Activated CD8-positive, alpha-beta T cell treated with anti-CD3 and anti-CD28 coated beads for 36 hours (primary cell): Measurements from ENCODE around the gene PRKCG. TPM values are rescaled to one million over a fixed set of nuclear protein-coding genes. Genes with fewer than 3 reads are reported as not detected.
"Not testable (repeated sequence)": the region's sequence is repeated elsewhere in the genome, so short reads cannot be mapped to it uniquely, and the experiment has no call there.

Experiments
- ATAC-seq: fragments of 200-7000 bp; cut with Tn5 transposase; one replicate; pipeline ENCODE4 v1.10.0; 2021; ENCODE audit warnings: mild to moderate bottlenecking, moderate library complexity
- CTCF ChIA-PET: fragments of 350-600 bp; sonication (Branson Sonifier 250); formaldehyde crosslinking; loops from one replicate; lab custom pipeline; 2021; ENCODE audit warnings: antibody characterized with exemption; lab: Charles Lee
- POLR2A ChIA-PET: fragments of 350-600 bp; sonication (Branson Sonifier 250); formaldehyde crosslinking; loops from one replicate; lab custom pipeline; 2021; ENCODE audit warnings: antibody characterized with exemption; lab: Charles Lee
- DNase-seq: peaks from one replicate; pipeline ENCODE4 v3.0.0-alpha.2; 2020
- H3K27ac Mint-ChIP-seq: one replicate; pipeline ENCODE4 v1.8.0; 2021; ENCODE audit warnings: mild to moderate bottlenecking, mixed read lengths
- H3K27me3 Mint-ChIP-seq: one replicate; pipeline ENCODE4 v1.8.0; 2021; ENCODE audit warnings: mixed read lengths
- H3K36me3 Mint-ChIP-seq: one replicate; pipeline ENCODE4 v1.8.0; 2021; ENCODE audit warnings: low read depth, mixed read lengths
- H3K4me1 Mint-ChIP-seq: one replicate; pipeline ENCODE4 v1.8.0; 2021; ENCODE audit warnings: low read depth, mixed read lengths
- H3K4me3 Mint-ChIP-seq: one replicate; pipeline ENCODE4 v1.8.0; 2021; ENCODE audit warnings: mild to moderate bottlenecking, moderate library complexity, mixed read lengths
- H3K9me3 Mint-ChIP-seq: one replicate; pipeline ENCODE4 v1.8.0; 2021; ENCODE audit warnings: mixed read lengths
- CTCF ChIP-seq: fragments of 200-600 bp; IDR thresholded peaks from one replicate; pipeline ENCODE4 v1.8.0; 2022; ENCODE audit warnings: antibody characterized with exemption, mild to moderate bottlenecking
- intact Hi-C: fragments of 100-400 bp; cut with micrococcal nuclease; formaldehyde crosslinking; loops from one replicate; pipeline ENCODE4 v1.10.0; 2022
- total RNA-seq, 2 experiments: library from RNA; stranded (reverse); gene quantifications; one replicate each; pipeline ENCODE4 v1.2.3, GENCODE V29; 2021

The PRKCG gene
- total RNA-seq, 2 experiments from 2014 or later: 0.11 TPM; not detected in 1

- DNase-seq: no peak
- Mint-ChIP-seq H3K27ac (no peak overlapping the region), H3K36me3 (no peaks in the 10 kb centered on the region), H3K27me3 (peaks cover 37% of the 10 kb centered on the region), H3K4me1 (no peaks in the 10 kb centered on the region), H3K4me3 (no peak overlapping the region), H3K9me3 (no peaks in the 10 kb centered on the region)
- ChIA-PET POLR2A (no interaction called here), CTCF (interaction anchor here (0.9 to 1.3 kb wide), 2 partner anchors 14 to 152 kb away, joined by 3 to 4 read pairs; no protein-coding TSS in a partner anchor)
- ATAC-seq: no peak
- TF ChIP-seq CTCF: no peak
- intact Hi-C loops: loop anchor here (10.0 kb wide), 1 partner anchor 80 kb away; no protein-coding TSS in a partner anchor
Observed at GRCh38 chr19:53944416-53944815, 62.4 kb downstream of the PRKCG start.

- ChIA-PET POLR2A (no interaction called here), CTCF (interaction anchor here (0.9 to 1.3 kb wide), 4 partner anchors 13 to 152 kb away, joined by 3 to 4 read pairs (median 3); no protein-coding TSS in a partner anchor)
- intact Hi-C loops: loop anchor here (10.0 kb wide), 1 partner anchor 80 kb away; no protein-coding TSS in a partner anchor
- H3K36me3 Mint-ChIP-seq: no peaks in the 10 kb centered on the region
- H3K27ac Mint-ChIP-seq: no peak overlapping the region
- H3K4me1 Mint-ChIP-seq: no peaks in the 10 kb centered on the region
- no peak for TF ChIP-seq CTCF
- ATAC-seq (no peak), DNase-seq (no peak)
- no peaks in the 10 kb centered on the region for H3K9me3 Mint-ChIP-seq
- H3K27me3 Mint-ChIP-seq: peaks cover 37% of the 10 kb centered on the region
- H3K4me3 Mint-ChIP-seq: no peak overlapping the region
Observed at GRCh38 chr19:53944933-53945332, 62.9 kb downstream of the PRKCG start.

- CTCF ChIA-PET: interaction anchor here (0.9 to 2.0 kb wide), 5 partner anchors 13 to 153 kb away, joined by 3 to 5 read pairs (median 3); no protein-coding TSS in a partner anchor
- peaks cover 35% of the 10 kb centered on the region for H3K27me3 Mint-ChIP-seq
- TF ChIP-seq CTCF: no peak
- intact Hi-C loops: loop anchor here (10.0 kb wide), 1 partner anchor 79 kb away; no protein-coding TSS in a partner anchor
- H3K27ac Mint-ChIP-seq: no peak overlapping the region
- H3K9me3 Mint-ChIP-seq: no peaks in the 10 kb centered on the region
- no peak for ATAC-seq
- DNase-seq: no peak
- no peak overlapping the region for H3K4me3 Mint-ChIP-seq
- POLR2A ChIA-PET: no interaction called here
- H3K36me3 Mint-ChIP-seq: no peaks in the 10 kb centered on the region
- no peaks in the 10 kb centered on the region for H3K4me1 Mint-ChIP-seq
Observed at GRCh38 chr19:53945441-53945840, 63.4 kb downstream of the PRKCG start.

- ATAC-seq (no peak), DNase-seq (no peak)
- Mint-ChIP-seq H3K27me3 (peaks cover 34% of the 10 kb centered on the region), H3K9me3 (no peaks in the 10 kb centered on the region), H3K27ac (no peak overlapping the region), H3K4me1 (no peaks in the 10 kb centered on the region), H3K36me3 (no peaks in the 10 kb centered on the region), H3K4me3 (no peak overlapping the region)
- TF ChIP-seq CTCF: no peak
- ChIA-PET POLR2A (no interaction called here), CTCF (interaction anchor here (1.2 to 2.0 kb wide), 2 partner anchors 24 to 84 kb away, joined by 3 to 5 read pairs; no protein-coding TSS in a partner anchor)
- intact Hi-C loops: loop anchor here (10.0 kb wide), 1 partner anchor 79 kb away; no protein-coding TSS in a partner anchor
Observed at GRCh38 chr19:53945998-53946397, 64.0 kb downstream of the PRKCG start.

- ChIA-PET CTCF (interaction anchor here (1.2 to 2.0 kb wide), 4 partner anchors 11 to 155 kb away, joined by 3 to 9 read pairs (median 6); no protein-coding TSS in a partner anchor), POLR2A (interaction anchor here (0.7 kb wide), 1 partner anchor 258 kb away, joined by 4 read pairs; no protein-coding TSS in a partner anchor)
- no peaks in the 10 kb centered on the region for H3K36me3 Mint-ChIP-seq
- no peak for TF ChIP-seq CTCF
- intact Hi-C loops: loop anchor here (10.0 kb wide), 1 partner anchor 77 kb away; no protein-coding TSS in a partner anchor
- no peak overlapping the region for H3K4me3 Mint-ChIP-seq
- no peak for DNase-seq
- peaks cover 29% of the 10 kb centered on the region for H3K27me3 Mint-ChIP-seq
- no peak overlapping the region for H3K27ac Mint-ChIP-seq
- no peaks in the 10 kb centered on the region for H3K9me3 Mint-ChIP-seq
- no peak for ATAC-seq
- H3K4me1 Mint-ChIP-seq: no peaks in the 10 kb centered on the region
Observed at GRCh38 chr19:53947624-53948023, 65.6 kb downstream of the PRKCG start.

- H3K4me1 Mint-ChIP-seq, H3K4me3 Mint-ChIP-seq, H3K36me3 Mint-ChIP-seq, POLR2A ChIA-PET, H3K9me3 Mint-ChIP-seq, H3K27ac Mint-ChIP-seq, DNase-seq, ATAC-seq: not testable (repeated sequence)
- intact Hi-C loops: loop anchor here (10.0 kb wide), 1 partner anchor 76 kb away; no protein-coding TSS in a partner anchor
- peaks cover 24% of the 10 kb centered on the region for H3K27me3 Mint-ChIP-seq
- CTCF ChIA-PET: interaction anchor here (1.4 to 2.0 kb wide), 2 partner anchors 12 to 75 kb away, joined by 7 to 9 read pairs; no protein-coding TSS in a partner anchor
Observed at GRCh38 chr19:53948611-53949010, 66.6 kb downstream of the PRKCG start.
